HEK293T (cell line): ENCODE measurements around the gene NHS.

Experiments used
- ARNT ChIP-seq: fragments of 450-650 bp; IDR thresholded peaks from 2 replicates; pipeline ENCODE4 v1.6.1; 2017; ENCODE audit warnings: mild to moderate bottlenecking
- BHLHE40 ChIP-seq: fragments of 450-650 bp; IDR thresholded peaks from 2 replicates; pipeline ENCODE4 v1.6.1; 2016; ENCODE audit warnings: mild to moderate bottlenecking, moderate library complexity, borderline replicate concordance
- CTBP1 ChIP-seq: fragments of 450-650 bp; IDR thresholded peaks from 2 replicates; pipeline ENCODE4 v1.6.1; 2016; ENCODE audit warnings: borderline replicate concordance
- ELF4 ChIP-seq: fragments of 450-650 bp; IDR thresholded peaks from 2 replicates; pipeline ENCODE4 v1.6.1; 2017; ENCODE audit warnings: antibody characterized with exemption
- FOXM1 ChIP-seq: fragments of 450-650 bp; IDR thresholded peaks from 2 replicates; pipeline ENCODE4 v1.6.1; 2017; ENCODE audit warnings: mild to moderate bottlenecking, borderline replicate concordance
- HDGF ChIP-seq: fragments of 450-650 bp; IDR thresholded peaks from 2 replicates; pipeline ENCODE4 v1.6.1; 2017; ENCODE audit warnings: antibody characterized with exemption, borderline replicate concordance
- PKNOX1 ChIP-seq: fragments of 450-650 bp; IDR thresholded peaks from 2 replicates; pipeline ENCODE4 v1.6.1; 2016
- SP1 ChIP-seq: fragments of 450-650 bp; IDR thresholded peaks from 2 replicates; pipeline ENCODE4 v1.6.1; 2017
- SUZ12 ChIP-seq: fragments of 450-650 bp; IDR thresholded peaks from 2 replicates; pipeline ENCODE4 v1.6.1; 2016; ENCODE audit warnings: mild to moderate bottlenecking
- ZNF384 ChIP-seq: fragments of 450-650 bp; IDR thresholded peaks from 2 replicates; pipeline ENCODE4 v1.6.1; 2016

GRCh38 chrX:17628976-17629375, 254.0 kb downstream of the NHS start:
- TF ChIP-seq SP1 (no peak), SUZ12 (no peak), BHLHE40 (no peak), PKNOX1 (no peak), CTBP1 (no peak), ZNF384 (no peak), ELF4 (no peak), FOXM1 (no peak), ARNT (no peak), HDGF (no peak)
